ENCODE measurements around the gene USP13.

The USP13 gene

GRCh38 chr3:179652447-179653095 is at the start of gene USP13:
USP13 (plus strand) TSS chr3:179653040; CDS start chr3:179653226, 186 bp downstream.
- peak; percentile 93 for DNase-seq (ENCODE audit: low read depth)
- H3K36me3 ChIP-seq (ENCODE audit: control insufficient read depth, insufficient read depth, low read length, severe bottlenecking) = no peaks in the 10 kb centered on the region
- peak within 1 kb of the TSS; percentile 95 for H3K9ac ChIP-seq (ENCODE audit: low read length)
- H3K27me3 ChIP-seq (replicated peaks; ENCODE audit: control insufficient read depth, insufficient read depth, low read length) = no peaks in the 10 kb centered on the region
- peak within 1 kb of the TSS; percentile 92 for H3K4me3 ChIP-seq (ENCODE audit: low read length)
- H3K9me3 ChIP-seq (ENCODE audit: control insufficient read depth, low read length) = no peaks in the 10 kb centered on the region
- peaks cover 12% of the 10 kb centered on the region for H3K4me1 ChIP-seq (ENCODE audit: control insufficient read depth, insufficient read depth, low read length)

- Histone ChIP-seq H3K36me3 (ENCODE audit: control insufficient read depth, insufficient read depth, low read length, severe bottlenecking) (peaks cover 42% of the 10 kb centered on the region), H3K9me3 (ENCODE audit: control insufficient read depth, low read length) (no peaks in the 10 kb centered on the region), H3K4me3 (ENCODE audit: low read length) (peak overlapping the region; percentile 99), H3K27me3 (replicated peaks; ENCODE audit: control insufficient read depth, insufficient read depth, low read length) (no peaks in the 10 kb centered on the region), H3K9ac (ENCODE audit: low read length) (peak overlapping the region; percentile 94), H3K4me1 (ENCODE audit: control insufficient read depth, insufficient read depth, low read length) (peaks cover 34% of the 10 kb centered on the region)
- no peak for DNase-seq (ENCODE audit: low read depth)
These were observed 49.5 kb upstream of the USP13 start for GRCh38 chr3:179603321-179603720.

GRCh38 chr3:179603831-179604230 is 49.0 kb upstream of the USP13 start:
- peak; percentile 25 for DNase-seq (ENCODE audit: low read depth)
- H3K9ac ChIP-seq (ENCODE audit: low read length) = peak overlapping the region; percentile 94
- H3K4me3 ChIP-seq (ENCODE audit: low read length) = peak overlapping the region; percentile 99
- peaks cover 34% of the 10 kb centered on the region for H3K4me1 ChIP-seq (ENCODE audit: control insufficient read depth, insufficient read depth, low read length)
- H3K36me3 ChIP-seq (ENCODE audit: control insufficient read depth, insufficient read depth, low read length, severe bottlenecking) = peaks cover 38% of the 10 kb centered on the region
- H3K27me3 ChIP-seq (replicated peaks; ENCODE audit: control insufficient read depth, insufficient read depth, low read length) = no peaks in the 10 kb centered on the region
- no peaks in the 10 kb centered on the region for H3K9me3 ChIP-seq (ENCODE audit: control insufficient read depth, low read length)

- Histone ChIP-seq H3K36me3 (ENCODE audit: control insufficient read depth, insufficient read depth, low read length, severe bottlenecking) (peaks cover 33% of the 10 kb centered on the region), H3K9me3 (ENCODE audit: control insufficient read depth, low read length) (no peaks in the 10 kb centered on the region)
These were observed 48.3 kb upstream of the USP13 start, which contains the start of the genes MRPL47 and NDUFB5 for GRCh38 chr3:179604321-179605078. MRPL47 (minus strand) TSS chr3:179604638; CDS start chr3:179604624, 14 bp downstream. NDUFB5 (plus strand) TSS chr3:179604794; CDS start chr3:179604816, 22 bp downstream.

GRCh38 chr3:179606534-179607085 is 46.2 kb upstream of the USP13 start:
- Histone ChIP-seq H3K9me3 (ENCODE audit: control insufficient read depth, low read length) (no peaks in the 10 kb centered on the region), H3K4me1 (ENCODE audit: control insufficient read depth, insufficient read depth, low read length) (peaks cover 34% of the 10 kb centered on the region), H3K27me3 (replicated peaks; ENCODE audit: control insufficient read depth, insufficient read depth, low read length) (no peaks in the 10 kb centered on the region), H3K4me3 (ENCODE audit: low read length) (peak overlapping the region; percentile 44), H3K36me3 (ENCODE audit: control insufficient read depth, insufficient read depth, low read length, severe bottlenecking) (peaks cover 12% of the 10 kb centered on the region), H3K9ac (ENCODE audit: low read length) (no peak overlapping the region)
- peak; percentile 52 for DNase-seq (ENCODE audit: low read depth)

More at GRCh38 chr3:179604321-179605078, 48.3 kb upstream of the USP13 start, which contains the start of the genes MRPL47 and NDUFB5:
- Histone ChIP-seq H3K4me1 (ENCODE audit: control insufficient read depth, insufficient read depth, low read length) (peaks cover 34% of the 10 kb centered on the region), H3K9ac (ENCODE audit: low read length) (peak within 1 kb of the TSS; percentile 94), H3K4me3 (ENCODE audit: low read length) (peak within 1 kb of the TSS; percentile 99), H3K27me3 (replicated peaks; ENCODE audit: control insufficient read depth, insufficient read depth, low read length) (no peaks in the 10 kb centered on the region)
- peak; percentile 99 for DNase-seq (ENCODE audit: low read depth)

GRCh38 chr3:179608931-179609720 is 43.7 kb upstream of the USP13 start:
- Histone ChIP-seq H3K9ac (ENCODE audit: low read length) (no peak overlapping the region), H3K36me3 (ENCODE audit: control insufficient read depth, insufficient read depth, low read length, severe bottlenecking) (peaks cover 6% of the 10 kb centered on the region), H3K4me3 (ENCODE audit: low read length) (no peak overlapping the region), H3K4me1 (ENCODE audit: control insufficient read depth, insufficient read depth, low read length) (peaks cover 32% of the 10 kb centered on the region), H3K27me3 (replicated peaks; ENCODE audit: control insufficient read depth, insufficient read depth, low read length) (no peaks in the 10 kb centered on the region), H3K9me3 (ENCODE audit: control insufficient read depth, low read length) (no peaks in the 10 kb centered on the region)
- no peak for DNase-seq (ENCODE audit: low read depth)

GRCh38 chr3:179610066-179610465 is 42.8 kb upstream of the USP13 start:
- H3K9ac ChIP-seq (ENCODE audit: low read length) = no peak overlapping the region
- DNase-seq (ENCODE audit: low read depth) = no peak
- no peaks in the 10 kb centered on the region for H3K9me3 ChIP-seq (ENCODE audit: control insufficient read depth, low read length)
- H3K36me3 ChIP-seq (ENCODE audit: control insufficient read depth, insufficient read depth, low read length, severe bottlenecking) = peaks cover 6% of the 10 kb centered on the region
- H3K4me1 ChIP-seq (ENCODE audit: control insufficient read depth, insufficient read depth, low read length) = peaks cover 37% of the 10 kb centered on the region
- H3K27me3 ChIP-seq (replicated peaks; ENCODE audit: control insufficient read depth, insufficient read depth, low read length) = no peaks in the 10 kb centered on the region
- no peak overlapping the region for H3K4me3 ChIP-seq (ENCODE audit: low read length)

GRCh38 chr3:179613807-179614206 is 39.0 kb upstream of the USP13 start:
- H3K36me3 ChIP-seq (ENCODE audit: control insufficient read depth, insufficient read depth, low read length, severe bottlenecking) = peaks cover 24% of the 10 kb centered on the region
- H3K4me3 ChIP-seq (ENCODE audit: low read length) = no peak overlapping the region
- peak; percentile 62 for DNase-seq (ENCODE audit: low read depth)
- peak overlapping the region; percentile 1 for H3K9ac ChIP-seq (ENCODE audit: low read length)
- no peaks in the 10 kb centered on the region for H3K27me3 ChIP-seq (replicated peaks; ENCODE audit: control insufficient read depth, insufficient read depth, low read length)
- H3K9me3 ChIP-seq (ENCODE audit: control insufficient read depth, low read length) = no peaks in the 10 kb centered on the region
- H3K4me1 ChIP-seq (ENCODE audit: control insufficient read depth, insufficient read depth, low read length) = peaks cover 29% of the 10 kb centered on the region

GRCh38 chr3:179615458-179616173 is 37.2 kb upstream of the USP13 start:
- H3K4me3 ChIP-seq (ENCODE audit: low read length) = no peak overlapping the region
- peaks cover 29% of the 10 kb centered on the region for H3K4me1 ChIP-seq (ENCODE audit: control insufficient read depth, insufficient read depth, low read length)
- no peak overlapping the region for H3K9ac ChIP-seq (ENCODE audit: low read length)
- H3K9me3 ChIP-seq (ENCODE audit: control insufficient read depth, low read length) = no peaks in the 10 kb centered on the region
- H3K36me3 ChIP-seq (ENCODE audit: control insufficient read depth, insufficient read depth, low read length, severe bottlenecking) = peaks cover 29% of the 10 kb centered on the region
- H3K27me3 ChIP-seq (replicated peaks; ENCODE audit: control insufficient read depth, insufficient read depth, low read length) = no peaks in the 10 kb centered on the region
- peak; percentile 35 for DNase-seq (ENCODE audit: low read depth)

- Histone ChIP-seq H3K27me3 (replicated peaks; ENCODE audit: control insufficient read depth, insufficient read depth, low read length) (no peaks in the 10 kb centered on the region), H3K4me1 (ENCODE audit: control insufficient read depth, insufficient read depth, low read length) (no peaks in the 10 kb centered on the region), H3K9me3 (ENCODE audit: control insufficient read depth, low read length) (no peaks in the 10 kb centered on the region), H3K9ac (ENCODE audit: low read length) (no peak overlapping the region), H3K4me3 (ENCODE audit: low read length) (no peak overlapping the region), H3K36me3 (ENCODE audit: control insufficient read depth, insufficient read depth, low read length, severe bottlenecking) (peaks cover 76% of the 10 kb centered on the region)
- no peak for DNase-seq (ENCODE audit: low read depth)
These were observed 30.8 kb upstream of the USP13 start for GRCh38 chr3:179622023-179622422.
